ENCODE results near the gene CCDC117.
"Not testable (repeated sequence)": the region's sequence is repeated elsewhere in the genome, so short reads cannot be mapped to it uniquely, and the experiment has no call there.

Gene CCDC117

DNA sequence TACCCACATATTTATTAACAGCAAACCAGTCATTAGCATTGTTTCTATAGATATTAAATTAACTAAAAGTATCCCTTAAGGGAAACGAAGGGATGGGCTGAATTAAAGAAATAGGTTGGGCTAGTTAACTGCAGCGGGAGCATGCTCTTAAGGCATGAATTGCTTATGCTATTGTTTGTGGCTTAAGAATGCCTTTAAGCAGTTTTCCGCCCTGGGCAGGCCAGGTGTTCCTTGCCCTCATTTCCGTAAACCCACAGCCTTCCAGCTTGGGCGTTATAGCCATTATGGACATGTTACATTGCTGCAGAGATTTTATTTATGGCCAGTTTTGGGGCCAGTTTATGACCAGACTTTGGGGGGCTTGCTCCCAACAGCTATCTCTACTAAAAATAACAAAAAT, 32.9 kb downstream of the CCDC117 start:
- DNase-seq = not testable (repeated sequence)

GRCh38 chr22:28808716-28809355, 36.3 kb downstream of the CCDC117 start:
- no peak for DNase-seq

DNA sequence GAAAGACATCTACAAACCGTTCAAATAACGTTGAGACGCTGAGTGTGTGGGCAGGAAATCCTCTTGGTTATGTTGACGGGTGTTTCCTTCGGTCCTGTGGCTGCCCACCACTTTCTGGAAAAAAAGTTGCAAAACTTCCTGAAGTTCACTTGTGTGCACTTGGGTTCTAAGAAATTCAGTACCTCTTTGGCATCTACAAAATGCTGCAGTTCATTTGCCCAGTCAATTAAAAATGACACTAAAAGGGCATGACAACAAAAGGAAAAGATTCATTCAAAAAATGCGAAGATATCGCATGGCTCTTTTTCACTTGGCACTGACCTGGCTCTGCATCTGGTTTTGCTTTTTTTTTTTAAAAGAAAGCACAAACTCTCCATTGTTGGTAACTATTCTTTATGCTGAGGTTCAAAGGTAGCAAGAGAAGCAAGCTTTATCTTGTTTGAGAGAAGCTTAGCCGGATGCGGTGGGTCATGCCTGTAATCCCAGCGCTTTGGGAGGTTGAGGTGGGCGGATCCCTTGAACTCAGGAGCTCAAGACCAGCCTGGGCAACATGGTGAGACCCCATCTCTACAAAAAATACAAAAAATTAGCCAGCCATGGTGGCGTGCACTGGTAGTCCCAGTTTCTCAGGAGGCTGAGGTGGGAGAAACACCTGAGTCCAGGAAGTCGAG, 38.5 kb downstream of the CCDC117 start:
- DNase-seq = no peak

- no peak for DNase-seq
These were observed 40.0 kb downstream of the CCDC117 start for GRCh38 chr22:28812516-28812915.

DNA sequence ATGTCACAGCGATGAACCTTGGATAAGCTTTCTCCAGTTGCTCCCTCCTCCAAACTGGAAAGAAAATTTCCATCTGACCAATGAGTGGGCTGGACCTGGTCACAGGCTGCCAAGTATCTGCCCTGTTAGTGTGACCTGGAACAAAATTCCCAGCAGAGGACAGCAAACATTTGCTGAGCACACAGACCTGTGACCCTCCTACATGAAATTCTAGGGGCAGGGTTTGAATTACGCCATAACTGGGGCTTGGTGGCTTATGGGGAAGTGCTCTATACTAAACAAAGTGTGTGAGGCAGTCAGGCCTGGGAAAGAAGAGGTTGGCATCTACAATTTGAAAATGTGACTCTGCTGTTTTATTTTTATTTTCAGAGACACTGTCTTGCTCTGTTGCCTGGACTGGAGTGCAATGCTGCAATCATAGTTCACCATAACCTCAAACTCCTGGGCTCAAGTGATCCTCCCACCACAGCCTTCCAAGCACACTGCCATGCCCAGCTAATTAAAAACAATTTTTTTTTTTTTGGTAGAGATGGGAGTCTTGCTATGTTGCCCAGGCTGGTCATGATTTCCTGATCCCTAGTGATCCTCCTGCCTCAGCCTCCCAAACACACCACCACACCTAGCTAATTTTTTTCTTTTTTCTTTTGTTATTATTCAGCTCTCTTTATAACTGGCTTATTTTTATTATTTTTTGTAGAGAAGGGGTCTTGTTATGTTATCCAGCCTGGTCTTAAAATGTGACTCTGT, 41.5 kb downstream of the CCDC117 start:
- DNase-seq = no peak

GRCh38 chr22:28815111-28815510, 42.6 kb downstream of the CCDC117 start:
- no peak for DNase-seq

GRCh38 chr22:28815729-28816128, 43.2 kb downstream of the CCDC117 start:
- DNase-seq = no peak

DNA sequence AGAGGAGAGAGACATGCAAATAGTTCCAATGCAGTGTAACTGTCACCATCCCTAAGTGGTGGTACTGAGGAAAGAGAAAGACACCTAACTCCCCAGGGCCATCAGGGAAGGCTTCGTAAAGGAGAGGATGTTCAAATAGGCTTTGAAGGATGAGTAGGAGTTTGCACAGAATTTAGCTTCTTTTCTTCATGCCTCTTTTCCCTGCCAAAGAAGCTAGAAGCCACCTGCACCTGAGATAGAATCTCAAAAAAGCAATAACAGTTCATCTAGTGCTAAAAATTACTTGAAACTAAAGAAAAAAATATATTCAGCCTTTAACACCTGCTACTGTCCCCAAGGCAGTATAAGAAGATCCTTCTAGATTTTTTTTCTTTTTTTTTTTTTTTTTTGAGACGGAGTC, 44.6 kb downstream of the CCDC117 start:
- DNase-seq = no peak

GRCh38 chr22:28817919-28818859, 45.7 kb downstream of the CCDC117 start:
- peak; percentile 71 for DNase-seq

DNA sequence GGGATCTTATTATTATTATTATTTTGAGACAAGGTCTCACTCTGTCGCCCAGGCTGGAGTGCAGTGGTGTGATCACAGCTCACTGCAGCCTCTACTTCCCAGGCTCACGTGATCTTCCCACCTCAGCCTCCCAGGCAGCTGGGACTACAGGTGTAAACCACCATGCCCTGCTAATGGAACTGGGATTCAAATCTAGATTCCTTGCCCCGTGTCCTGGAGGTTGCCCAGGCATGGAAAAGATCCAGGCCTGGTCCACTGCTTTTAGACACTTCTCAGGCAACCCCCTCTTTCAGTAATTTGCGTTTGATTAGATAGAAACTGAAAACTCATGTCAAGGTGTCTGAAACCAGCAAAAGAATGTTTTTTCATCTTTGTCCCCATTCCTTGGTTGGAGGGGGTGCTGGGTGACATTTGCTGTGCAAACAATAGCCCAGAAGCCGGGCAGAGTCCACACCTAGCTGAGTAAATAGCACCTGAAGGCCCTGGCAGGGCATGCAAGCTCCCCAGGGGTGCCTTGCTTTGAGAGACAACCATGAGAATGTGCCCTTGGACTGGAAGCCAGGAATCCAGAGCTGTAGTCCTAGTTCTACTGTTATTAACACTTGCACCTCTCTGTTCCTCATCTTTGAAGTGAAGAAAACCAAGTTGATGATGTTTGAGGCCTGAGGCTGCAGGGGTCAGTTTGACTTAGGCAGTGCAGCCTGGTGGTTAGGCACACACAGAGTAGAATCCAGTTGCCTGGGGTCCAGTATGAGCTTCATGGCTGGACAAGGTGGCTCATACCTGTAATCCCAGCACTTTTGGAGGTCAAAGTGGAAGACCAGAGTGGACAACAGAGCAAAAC, 47.0 kb downstream of the CCDC117 start:
- no peak for DNase-seq

DNA sequence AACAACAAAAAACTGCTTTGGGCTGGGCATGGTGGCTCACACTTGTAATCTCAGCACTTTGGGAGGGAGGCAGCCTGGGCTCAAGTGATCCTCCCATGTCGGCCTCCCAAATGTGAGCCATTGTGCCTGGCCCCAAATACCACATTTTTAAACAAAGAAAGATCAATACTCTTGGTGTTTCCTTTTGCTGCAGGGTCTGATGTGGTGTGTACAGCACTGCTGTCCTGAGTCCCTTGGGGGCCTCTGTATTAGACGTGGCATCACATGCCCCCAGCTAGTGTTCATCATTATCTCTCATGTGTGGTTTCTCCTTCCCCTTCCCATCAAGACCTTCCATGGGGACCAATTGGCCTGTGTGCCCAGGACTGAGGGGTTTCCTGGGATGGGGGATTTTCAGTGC, 48.4 kb downstream of the CCDC117 start:
- no peak for DNase-seq

- DNase-seq = no peak
These were observed 49.0 kb downstream of the CCDC117 start for GRCh38 chr22:28821452-28821851.

- DNase-seq = peak; percentile 87
These were observed 50.5 kb downstream of the CCDC117 start for GRCh38 chr22:28822930-28823551.

- DNase-seq = not testable (repeated sequence)
These were observed 52.0 kb downstream of the CCDC117 start for GRCh38 chr22:28824455-28824854.

- DNase-seq = not testable (repeated sequence)
These were observed 53.9 kb downstream of the CCDC117 start for GRCh38 chr22:28826430-28826829.

DNA sequence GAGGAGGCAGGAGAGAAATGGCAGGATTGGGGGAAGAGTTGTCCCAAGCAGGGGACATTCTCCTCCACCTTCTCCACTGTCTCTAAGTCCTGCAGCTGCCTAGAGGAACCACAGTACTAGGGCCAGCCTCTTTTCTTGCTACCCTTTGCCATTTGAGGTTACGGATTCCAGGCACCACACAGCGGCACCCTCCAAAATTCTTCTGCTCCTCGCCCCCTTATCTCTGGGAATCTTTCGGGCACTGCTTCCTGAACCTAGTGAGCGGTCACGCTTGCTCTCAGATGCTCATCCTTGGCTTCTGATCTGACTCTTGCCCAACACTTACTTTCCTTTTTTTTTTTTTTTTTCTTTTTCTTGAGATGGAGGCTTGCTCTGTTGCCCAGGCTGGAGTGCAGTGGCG, 54.4 kb downstream of the CCDC117 start:
- DNase-seq = no peak

GRCh38 chr22:28829358-28830181, 57.1 kb downstream of the CCDC117 start:
- DNase-seq = peak; percentile 33

DNA sequence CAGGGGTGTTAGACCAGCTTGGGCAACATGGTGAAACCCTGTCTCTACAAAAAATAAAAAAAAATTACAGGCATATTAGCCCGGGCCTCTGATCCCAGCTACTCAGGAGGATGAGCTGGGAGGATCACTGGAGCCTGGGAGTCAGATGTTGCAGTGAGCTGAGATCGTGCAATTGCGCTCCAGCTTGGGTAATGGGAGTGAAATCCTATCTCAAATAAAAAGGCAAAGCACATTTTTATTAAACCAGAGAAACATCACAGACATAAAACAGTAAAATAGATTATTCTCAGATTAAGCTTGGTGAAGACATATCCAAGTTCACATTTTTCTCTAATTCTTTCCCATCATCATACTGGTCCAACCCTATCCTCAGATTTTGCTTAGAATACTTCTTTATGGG, 57.9 kb downstream of the CCDC117 start:
- DNase-seq = no peak

GRCh38 chr22:28831140-28832072, 58.9 kb downstream of the CCDC117 start:
- no peak for DNase-seq
